Measurements from ENCODE around the gene LRRC46. TPM values are rescaled to one million over a fixed set of nuclear protein-coding genes. Genes with fewer than 3 reads are reported as not detected.

Gene LRRC46
- total and polyA plus RNA-seq, 9 of the 15 experiments (the other 6 are each of a cell fraction or from before 2014, with no cell fraction given), result 0.39 to 1.4 (median 0.53) TPM; not detected in 1

DNA sequence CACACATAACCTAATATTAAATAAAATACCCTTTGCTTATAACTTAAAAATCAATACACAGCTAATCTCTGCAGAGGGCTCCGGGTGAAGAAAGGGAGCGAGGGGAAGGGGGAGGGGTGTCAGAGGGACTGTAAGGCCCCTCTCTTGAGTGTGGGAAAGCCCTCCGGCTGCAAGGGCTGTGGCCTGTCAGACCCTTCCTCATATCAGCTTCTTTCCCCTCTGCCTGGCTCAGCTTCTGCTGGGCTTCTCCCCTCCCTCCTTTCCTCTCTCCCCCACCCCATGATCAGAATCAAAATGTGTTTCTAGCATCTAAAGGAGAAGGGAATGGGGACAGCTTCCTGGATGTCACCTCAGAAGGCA is 14.2 kb downstream of the LRRC46 start (continued):
- TF ChIP-seq, protein P1, sequence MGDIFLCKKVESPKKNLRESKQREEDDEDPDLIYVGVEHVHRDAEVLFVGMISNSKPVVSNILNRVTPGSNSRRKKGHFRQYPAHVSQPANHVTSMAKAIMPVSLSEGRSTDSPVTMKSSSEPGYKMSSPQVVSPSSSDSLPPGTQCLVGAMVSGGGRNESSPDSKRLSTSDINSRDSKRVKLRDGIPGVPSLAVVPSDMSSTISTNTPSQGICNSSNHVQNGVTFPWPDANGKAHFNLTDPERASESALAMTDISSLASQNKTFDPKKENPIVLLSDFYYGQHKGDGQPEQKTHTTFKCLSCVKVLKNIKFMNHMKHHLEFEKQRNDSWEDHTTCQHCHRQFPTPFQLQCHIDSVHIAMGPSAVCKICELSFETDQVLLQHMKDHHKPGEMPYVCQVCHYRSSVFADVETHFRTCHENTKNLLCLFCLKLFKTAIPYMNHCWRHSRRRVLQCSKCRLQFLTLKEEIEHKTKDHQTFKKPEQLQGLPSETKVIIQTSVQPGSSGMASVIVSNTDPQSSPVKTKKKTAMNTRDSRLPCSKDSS (IDR thresholded peaks at IDR 0.05; ENCODE audit: low read depth, partially characterized antibody), result no peak
- TF ChIP-seq L3MBTL2 (IDR thresholded peaks at IDR 0.05) (no peak), TAF15 (IDR thresholded peaks at IDR 0.05; ENCODE audit: low read depth, low read length) (no peak), RBM17 (IDR thresholded peaks at IDR 0.05; ENCODE audit: borderline replicate concordance, low read depth, low read length) (no peak)

DNA sequence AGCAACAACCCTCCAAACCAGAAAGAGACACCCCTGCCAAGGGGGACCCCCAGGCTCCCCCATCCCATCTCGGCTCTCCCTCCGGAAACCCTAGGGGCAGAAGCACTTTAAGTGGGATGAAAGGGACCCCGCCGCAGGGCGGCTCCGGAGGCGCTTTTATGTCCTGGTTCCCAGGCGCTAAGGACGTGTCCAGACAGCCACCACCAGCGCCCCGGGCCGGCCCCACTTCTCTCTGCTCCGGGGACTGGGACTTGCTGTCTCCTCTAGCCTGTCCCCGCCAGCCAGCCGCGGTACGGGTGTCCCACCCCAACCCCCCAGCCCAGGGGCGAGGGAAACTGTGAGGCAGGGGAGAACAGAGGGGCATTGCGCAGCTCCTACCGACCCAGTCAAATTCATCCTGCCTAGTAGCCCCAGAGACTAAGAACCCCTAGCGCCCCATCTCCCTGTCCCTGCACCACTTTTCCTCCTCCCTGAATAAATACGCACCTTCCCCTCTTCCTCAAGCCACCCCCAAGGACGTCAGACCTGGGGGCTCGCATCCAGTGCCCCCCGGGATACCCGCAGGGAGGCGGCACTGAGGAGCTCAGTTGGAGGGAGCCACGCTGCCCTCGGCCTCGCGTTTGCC is 15.4 kb downstream of the LRRC46 start:
- H3K79me2 ChIP-seq (ENCODE audit: control insufficient read depth, insufficient read depth, low read length), result peaks cover 18% of the 10 kb centered on the region; the same call in 2 of the 3 replicates
- no peak for DNase-seq (ENCODE audit: extremely low read depth in 1 of 4, low spot score in 3 of 4)
- in situ Hi-C loops (cut with MboI) (no loop called here), intact Hi-C loops (cut with micrococcal nuclease) (loop anchor here (10.0 kb wide), 1 partner anchor 288 kb away; no protein-coding TSS in a partner anchor)
- H3K4me1 ChIP-seq (replicated peaks in 1 of 2; ENCODE audit: control insufficient read depth in 2 of 2, insufficient read depth in 2 of 2, low read length in 2 of 2), result peaks cover 34 to 56% of the 10 kb centered on the region in 2 experiments
- H3K9me3 ChIP-seq (replicated peaks; ENCODE audit: control insufficient read depth, insufficient read depth, low read depth, low read length), result no peaks in the 10 kb centered on the region
- H3K27ac ChIP-seq (ENCODE audit: extremely low read depth, low read depth, low read length), result no peak overlapping the region
- WGBS (ENCODE audit: insufficient coverage, low coverage, missing lambda C conversion rate), result 68% methylated on average over 22 of the region's 31 CpGs
- H3K4me2 ChIP-seq (ENCODE audit: insufficient read depth, low read length), result no peak overlapping the region
- TF ChIP-seq HDAC2 (IDR thresholded peaks at IDR 0.05) (no peak), HDAC6 (IDR thresholded peaks at IDR 0.05; ENCODE audit: low read depth, low read length) (no peak)
- TF ChIP-seq, protein P2, sequence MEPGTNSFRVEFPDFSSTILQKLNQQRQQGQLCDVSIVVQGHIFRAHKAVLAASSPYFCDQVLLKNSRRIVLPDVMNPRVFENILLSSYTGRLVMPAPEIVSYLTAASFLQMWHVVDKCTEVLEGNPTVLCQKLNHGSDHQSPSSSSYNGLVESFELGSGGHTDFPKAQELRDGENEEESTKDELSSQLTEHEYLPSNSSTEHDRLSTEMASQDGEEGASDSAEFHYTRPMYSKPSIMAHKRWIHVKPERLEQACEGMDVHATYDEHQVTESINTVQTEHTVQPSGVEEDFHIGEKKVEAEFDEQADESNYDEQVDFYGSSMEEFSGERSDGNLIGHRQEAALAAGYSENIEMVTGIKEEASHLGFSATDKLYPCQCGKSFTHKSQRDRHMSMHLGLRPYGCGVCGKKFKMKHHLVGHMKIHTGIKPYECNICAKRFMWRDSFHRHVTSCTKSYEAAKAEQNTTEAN (CRISPR knock-in tag; IDR thresholded peaks at IDR 0.05), result no peak
- no peak overlapping the region for H3K9ac ChIP-seq (ENCODE audit: insufficient read depth in 1 of 2, low read depth in 2 of 2, low read length in 2 of 2)
- no peak overlapping the region for H2AFZ ChIP-seq (ENCODE audit: low read depth, low read length)
- no TSS peak for BruUV-seq (replicated peaks)
- H3K9me1 ChIP-seq (ENCODE audit: control insufficient read depth, insufficient read depth, low read length), result no peaks in the 10 kb centered on the region
- no peaks in the 10 kb centered on the region; the same call in 2 of the 3 replicates for H3K36me3 ChIP-seq (ENCODE audit: control insufficient read depth, insufficient read depth, low read length)
- CTCF ChIA-PET (ENCODE audit: low intra/inter-chr PET ratio), result interaction anchor here (1.6 kb wide), 1 partner anchor 43 kb away, joined by 4 read pairs; no protein-coding TSS in a partner anchor
- FAIRE-seq, result no peak
- ATAC-seq, result no peak
- H3K4me3 ChIP-seq, result no peak overlapping the region
- no peaks in the 10 kb centered on the region for H4K20me1 ChIP-seq (replicated peaks; ENCODE audit: control insufficient read depth, insufficient read depth, low read length)
- H3K27me3 ChIP-seq (ENCODE audit: control insufficient read depth in 2 of 2, insufficient read depth in 2 of 2, low read length in 2 of 2), result no peaks in the 10 kb centered on the region
- POLR2A ChIA-PET, result interaction anchor here (0.8 to 2.4 kb wide), 6 partner anchors 10 to 49 kb away, joined by 3 to 12 read pairs (median 4); partner anchors contain the start of gene SP2
